ENCODE results near the gene TEKTIP1. TPM values are rescaled to one million over a fixed set of nuclear protein-coding genes. Genes with fewer than 3 reads are reported as not detected.

Gene TEKTIP1
- total RNA-seq, 1 experiment from 2014 or later = 1.3 TPM

DNA sequence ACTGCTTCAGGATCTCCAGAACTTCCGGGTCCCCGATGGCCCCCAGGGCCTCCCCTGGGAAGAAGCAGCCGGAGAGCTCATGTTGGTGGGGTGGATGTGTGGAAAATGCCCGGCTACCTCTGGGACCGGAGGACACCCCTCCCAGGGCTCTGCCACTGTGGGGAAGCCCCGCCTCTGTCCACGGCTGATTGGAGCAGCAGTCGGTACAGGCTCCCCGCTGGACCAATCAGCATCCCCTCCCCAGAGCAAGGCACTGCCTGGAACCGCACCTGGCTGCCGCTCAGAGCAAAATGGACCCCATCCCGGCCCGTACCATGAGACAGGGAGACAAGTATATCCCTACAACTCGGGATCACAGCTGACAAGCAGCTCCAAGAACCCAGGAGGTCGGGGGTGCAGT lies 44.9 kb upstream of the TEKTIP1 start:
- no peak overlapping the region for H3T11ph ChIP-seq (ENCODE audit: low read length)
- no peaks in the 10 kb centered on the region for H3K27me3 Mint-ChIP-seq (ENCODE audit: low read depth)
- no peak overlapping the region for H2BK120ac ChIP-seq (ENCODE audit: low read depth, low read length, poor library complexity, severe bottlenecking)
- H3K4ac ChIP-seq (ENCODE audit: low read depth, low read length) = no peak overlapping the region
- H2AFZ ChIP-seq (ENCODE audit: low read length) = no peak overlapping the region
- no peak overlapping the region for H2BK20ac ChIP-seq (ENCODE audit: low read depth, low read length, poor library complexity, severe bottlenecking)
- H2BK5ac ChIP-seq (ENCODE audit: insufficient read length, low read length) = no peak overlapping the region
- no peaks in the 10 kb centered on the region for H3K27me3 ChIP-seq (ENCODE audit: insufficient read depth, low read length)
- H3K23ac ChIP-seq (ENCODE audit: insufficient read length, low read depth, low read length) = no peak overlapping the region
- H3K56ac ChIP-seq (ENCODE audit: insufficient read length, low read depth, low read length) = no peak overlapping the region
- no peaks in the 10 kb centered on the region for H3K9me3 ChIP-seq (ENCODE audit: control insufficient read depth, low read depth, low read length)
- H2BK12ac ChIP-seq (ENCODE audit: insufficient read length, low read depth, low read length) = no peak overlapping the region
- no peaks in the 10 kb centered on the region; a peak in 1 of 5 replicates for H3K9me3 Mint-ChIP-seq
- H3K4me3 Mint-ChIP-seq = no peak overlapping the region; a peak in 1 of 5 replicates
- peaks cover 2% of the 10 kb centered on the region for H3K79me2 ChIP-seq (ENCODE audit: insufficient read depth, low read length)
- H2BK15ac ChIP-seq (ENCODE audit: low read depth, low read length) = no peak overlapping the region
- no peaks in the 10 kb centered on the region for H3K23me2 ChIP-seq (ENCODE audit: insufficient read length, low read depth, low read length, poor library complexity, severe bottlenecking)
- H4K91ac ChIP-seq (ENCODE audit: insufficient read length, low read depth, low read length) = no peak overlapping the region
- TF ChIP-seq CTCF (conservative IDR thresholded peaks at IDR 0.05) = no peak
- H3K4me2 ChIP-seq (ENCODE audit: insufficient read depth, insufficient read length, low read length) = no peak overlapping the region
- no peak overlapping the region for H3K18ac ChIP-seq (ENCODE audit: insufficient read length, low read depth, low read length)
- no peaks in the 10 kb centered on the region for H3K4me1 ChIP-seq (ENCODE audit: insufficient read depth, low read length)
- no peaks in the 10 kb centered on the region for H3K79me1 ChIP-seq (ENCODE audit: insufficient read depth, low read depth, low read length, poor library complexity, severe bottlenecking)
- DNase-seq = peak; percentile 88
- H4K20me1 ChIP-seq (ENCODE audit: control insufficient read depth, insufficient read depth, insufficient read length) = no peaks in the 10 kb centered on the region
- no peak overlapping the region for H4K8ac ChIP-seq (replicated peaks; ENCODE audit: insufficient read length, low read depth, low read length)
- no CpG with 5 or more reads among the region's 15 CpGs for WGBS (ENCODE audit: extremely low coverage, insufficient read length, low lambda C conversion rate)
- peaks cover 20 to 50% (median 41%) of the 10 kb centered on the region in 3 experiments; a peak in 6 of 7 replicates for H3K36me3 Mint-ChIP-seq (ENCODE audit: insufficient read depth in 1 of 3, low read depth in 3 of 3)
- no peak overlapping the region for H3K27ac ChIP-seq (ENCODE audit: insufficient read length, low read depth, low read length)
- no peak overlapping the region for H2AK5ac ChIP-seq (ENCODE audit: insufficient read length, low read length)
- H3K27ac Mint-ChIP-seq = no peak overlapping the region
- no peak overlapping the region; the same call in 1 of the 2 replicates for H3K14ac ChIP-seq (ENCODE audit: insufficient read depth, low read length)
- H3K4me1 Mint-ChIP-seq = peaks cover under 1 to 1% of the 10 kb centered on the region in 2 experiments; a peak in 2 of 4 replicates
- no peak overlapping the region for H4K5ac ChIP-seq (ENCODE audit: insufficient read length, low read depth, low read length)
- no peak overlapping the region for H3K9ac ChIP-seq (ENCODE audit: extremely low read depth, insufficient read length, low read length)
